Liver (tissue), 9 donors: Measurements from ENCODE around the gene MPZ. TPM values are rescaled to one million over a fixed set of nuclear protein-coding genes. Genes with fewer than 3 reads are reported as not detected.

Experiments used
- DNase-seq: peaks from one replicate; pipeline ENCODE4 v3.0.0-alpha.2; 2017; ENCODE audit warnings: low spot score
- H3K27ac ChIP-seq, 2 donors: one replicate each; pipeline ENCODE4 v1.7.0; 2013; ENCODE audit warnings: inconsistent platforms in 2 of 2, low read length in 2 of 2, control low read depth in 1 of 2, low read depth in 1 of 2, mild to moderate bottlenecking in 1 of 2
- H3K27me3 ChIP-seq, 4 donors: one replicate each; pipeline versions ENCODE4 v1.6.1 to v1.7.0; 2013; ENCODE audit warnings: low read length in 3 of 4, inconsistent platforms in 1 of 4, mild to moderate bottlenecking in 1 of 4, moderate library complexity in 1 of 4; ENCODE audit not compliant: control insufficient read depth in 4 of 4, insufficient read depth in 4 of 4
- H3K36me3 ChIP-seq, 4 donors: one replicate each; pipeline versions ENCODE4 v1.6.1 to v1.7.0; 2013; ENCODE audit warnings: low read length in 3 of 4, mild to moderate bottlenecking in 3 of 4, low read depth in 1 of 4, moderate library complexity in 1 of 4; ENCODE audit not compliant: control insufficient read depth in 4 of 4, insufficient read depth in 3 of 4
- H3K4me1 ChIP-seq, 4 donors: one replicate each; pipeline versions ENCODE4 v1.6.1 to v1.7.0; 2013; ENCODE audit warnings: low read length in 3 of 4, mild to moderate bottlenecking in 3 of 4, moderate library complexity in 1 of 4; ENCODE audit not compliant: control insufficient read depth in 4 of 4, insufficient read depth in 4 of 4
- H3K4me3 ChIP-seq, 3 donors: one replicate each; pipeline versions ENCODE4 v1.6.1 to v1.7.0; 2013; ENCODE audit warnings: low read length in 3 of 3, control low read depth in 1 of 3, low read depth in 1 of 3, mild to moderate bottlenecking in 1 of 3
- H3K9ac ChIP-seq, 2 donors: one replicate each; pipeline ENCODE4 v1.7.0; 2013; ENCODE audit warnings: low read length in 2 of 2, mild to moderate bottlenecking in 2 of 2, moderate library complexity in 2 of 2, control low read depth in 1 of 2, low read depth in 1 of 2
- H3K9me3 ChIP-seq, 4 donors: one replicate each; pipeline versions ENCODE4 v1.6.1 to v1.7.0; 2013; ENCODE audit warnings: low read length in 3 of 4; ENCODE audit not compliant: control insufficient read depth in 4 of 4
- ATF3 ChIP-seq: IDR thresholded peaks from 2 replicates; pipeline ENCODE4 v1.6.1; 2016; ENCODE audit warnings: antibody characterized with exemption
- EGR1 ChIP-seq, 2 donors: IDR thresholded peaks; 2 replicates each; pipeline ENCODE4 v1.6.1; 2016 to 2018; ENCODE audit warnings: antibody characterized with exemption in 2 of 2, low read depth in 2 of 2
- FOXA1 ChIP-seq: IDR thresholded peaks from 2 replicates; pipeline ENCODE4 v1.6.1; 2016; ENCODE audit warnings: antibody characterized with exemption
- FOXA2 ChIP-seq: IDR thresholded peaks from 2 replicates; pipeline ENCODE4 v1.6.1; 2016; ENCODE audit warnings: antibody characterized with exemption
- GABPA ChIP-seq, 2 donors: IDR thresholded peaks in 1 of 2; conservative IDR thresholded peaks in 1 of 2; 2 replicates each; pipeline ENCODE4 v1.6.1; 2016; ENCODE audit warnings: antibody characterized with exemption in 2 of 2, mild to moderate bottlenecking in 1 of 2, moderate library complexity in 1 of 2
- HNF4G ChIP-seq: IDR thresholded peaks from 2 replicates; pipeline ENCODE4 v1.6.1; 2016; ENCODE audit warnings: antibody characterized with exemption
- JUND ChIP-seq, 2 donors: IDR thresholded peaks; 2 replicates each; pipeline ENCODE4 v1.6.1; 2016; ENCODE audit warnings: antibody characterized with exemption in 2 of 2
- MAX ChIP-seq: IDR thresholded peaks from 2 replicates; pipeline ENCODE4 v1.6.1; 2016; ENCODE audit warnings: antibody characterized with exemption
- NR2F2 ChIP-seq: IDR thresholded peaks from 2 replicates; pipeline ENCODE4 v1.6.1; 2016; ENCODE audit warnings: antibody characterized with exemption
- RAD21 ChIP-seq, 2 donors: IDR thresholded peaks; 2 replicates each; pipeline ENCODE4 v1.6.1; 2016; ENCODE audit warnings: antibody characterized with exemption in 2 of 2, mild to moderate bottlenecking in 2 of 2
- RXRA ChIP-seq, 2 donors: IDR thresholded peaks; 2 replicates each; pipeline ENCODE4 v1.6.1; 2017 to 2018; ENCODE audit warnings: antibody characterized with exemption in 2 of 2, mild to moderate bottlenecking in 1 of 2
- SP1 ChIP-seq: IDR thresholded peaks from 2 replicates; pipeline ENCODE4 v1.6.1; 2018; ENCODE audit warnings: antibody characterized with exemption, mild to moderate bottlenecking
- TAF1 ChIP-seq: conservative IDR thresholded peaks from 2 replicates; pipeline ENCODE4 v1.6.1; 2016; ENCODE audit warnings: antibody characterized with exemption, mild to moderate bottlenecking
- YY1 ChIP-seq: IDR thresholded peaks from 2 replicates; pipeline ENCODE4 v1.6.1; 2016; ENCODE audit warnings: antibody characterized with exemption, mild to moderate bottlenecking
- ZBTB33 ChIP-seq: IDR thresholded peaks from 2 replicates; pipeline ENCODE4 v1.6.1; 2016; ENCODE audit warnings: antibody characterized with exemption
- WGBS: extraction: QIAGEN DNeasy Blood & Tissue Kit; methylation state at CpG from one replicate; pipeline ENCODE4 v1.1.7; 2013; 5-methylcytosine and 5-hydroxymethylcytosine counted together
- polyA plus RNA-seq, 2 donors: library from polyadenylated mRNA; stranded (reverse) in 1 of 2; unstranded in 1 of 2; fragments of 200-250 nt in 1 of 2; fragments of >200 nt in 1 of 2; fragmentation: Nextera tagmentation in 1 of 2; extraction: Ambion mirVana in 1 of 2; gene quantifications; one replicate each; pipeline versions ENCODE4 v1.2.1 to v1.2.3, GENCODE V29; 2013 to 2015
- total RNA-seq, 2 donors: library from RNA; depleted of rRNA; stranded (reverse); fragments of >200 nt; gene quantifications; one replicate each; pipeline ENCODE4 v1.2.3, GENCODE V29; 2014
- TF ChIP-seq, protein P1 (sequence below): fragments of 150-350 bp; IDR thresholded peaks from 2 replicates; pipeline ENCODE4 v1.5.1; 2017; ENCODE audit warnings: improper control_type of control experiment, low read depth, low read length; ENCODE audit not compliant: missing input control
- TF ChIP-seq, protein P2 (sequence below): IDR thresholded peaks from 2 replicates; pipeline ENCODE4 v1.6.1; 2016; ENCODE audit warnings: antibody characterized with exemption, mild to moderate bottlenecking
- donor health status: healthy.
- donor health status: healthy.
- donor health status: healthy.
- donor health status: healthy.
- donor health status: healthy.

Gene MPZ
- total and polyA plus RNA-seq, 4 donors, result 0.37 to 7.4 (median 0.99) TPM

DNA sequence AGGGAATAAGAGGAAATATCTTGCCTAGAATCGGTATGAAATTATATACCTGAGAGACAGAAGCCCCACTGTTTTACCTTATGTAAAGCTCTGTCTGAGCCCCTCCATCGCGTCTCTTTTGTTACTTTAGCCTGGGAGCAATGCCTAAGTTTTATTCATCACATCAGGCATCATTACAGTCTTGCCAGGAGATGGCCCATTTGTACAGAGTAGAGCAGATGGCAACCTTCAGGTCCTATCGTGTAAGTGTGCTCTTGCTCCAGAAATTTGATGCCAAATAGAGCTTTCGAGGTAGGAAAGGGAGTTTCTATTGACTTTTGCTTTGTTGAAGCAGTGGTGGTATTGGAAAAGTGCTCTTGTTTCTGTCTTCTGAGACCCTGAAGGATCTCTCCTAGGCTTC is 33.1 kb upstream of the MPZ start:
- Histone ChIP-seq H3K4me3 (no peak overlapping the region), H3K27me3 (no peaks in the 10 kb centered on the region), H3K9ac (no peak overlapping the region), H3K27ac (no peak overlapping the region), H3K9me3 (no peaks in the 10 kb centered on the region), H3K36me3 (peaks cover 8 to 34% (median 32%) of the 10 kb centered on the region in 4 donors), H3K4me1 (no peaks in the 10 kb centered on the region)
- no peak for DNase-seq
- TF ChIP-seq NR2F2, result no peak
- TF ChIP-seq EGR1 (IDR thresholded peaks at IDR 0.05; ENCODE audit: low read depth in 2 of 2), result no peak
- TF ChIP-seq ZBTB33, result no peak
- no peak for TF ChIP-seq FOXA1
- TF ChIP-seq, protein P1, sequence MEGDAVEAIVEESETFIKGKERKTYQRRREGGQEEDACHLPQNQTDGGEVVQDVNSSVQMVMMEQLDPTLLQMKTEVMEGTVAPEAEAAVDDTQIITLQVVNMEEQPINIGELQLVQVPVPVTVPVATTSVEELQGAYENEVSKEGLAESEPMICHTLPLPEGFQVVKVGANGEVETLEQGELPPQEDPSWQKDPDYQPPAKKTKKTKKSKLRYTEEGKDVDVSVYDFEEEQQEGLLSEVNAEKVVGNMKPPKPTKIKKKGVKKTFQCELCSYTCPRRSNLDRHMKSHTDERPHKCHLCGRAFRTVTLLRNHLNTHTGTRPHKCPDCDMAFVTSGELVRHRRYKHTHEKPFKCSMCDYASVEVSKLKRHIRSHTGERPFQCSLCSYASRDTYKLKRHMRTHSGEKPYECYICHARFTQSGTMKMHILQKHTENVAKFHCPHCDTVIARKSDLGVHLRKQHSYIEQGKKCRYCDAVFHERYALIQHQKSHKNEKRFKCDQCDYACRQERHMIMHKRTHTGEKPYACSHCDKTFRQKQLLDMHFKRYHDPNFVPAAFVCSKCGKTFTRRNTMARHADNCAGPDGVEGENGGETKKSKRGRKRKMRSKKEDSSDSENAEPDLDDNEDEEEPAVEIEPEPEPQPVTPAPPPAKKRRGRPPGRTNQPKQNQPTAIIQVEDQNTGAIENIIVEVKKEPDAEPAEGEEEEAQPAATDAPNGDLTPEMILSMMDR, result no peak
- TF ChIP-seq RAD21 (IDR thresholded peaks at IDR 0.05), result no peak
- no peak for TF ChIP-seq TAF1
- TF ChIP-seq SP1, result no peak
- TF ChIP-seq JUND (IDR thresholded peaks at IDR 0.05), result no peak
- TF ChIP-seq GABPA (IDR thresholded peaks at IDR 0.05 in 1 of 2, conservative IDR thresholded peaks at IDR 0.05 in 1 of 2), result no peak
- no peak for TF ChIP-seq ATF3
- TF ChIP-seq RXRA (IDR thresholded peaks at IDR 0.05), result no peak
- no peak for TF ChIP-seq YY1
- no peak for TF ChIP-seq HNF4G
- no peak for TF ChIP-seq FOXA2
- TF ChIP-seq MAX, result no peak
- TF ChIP-seq, protein P2, sequence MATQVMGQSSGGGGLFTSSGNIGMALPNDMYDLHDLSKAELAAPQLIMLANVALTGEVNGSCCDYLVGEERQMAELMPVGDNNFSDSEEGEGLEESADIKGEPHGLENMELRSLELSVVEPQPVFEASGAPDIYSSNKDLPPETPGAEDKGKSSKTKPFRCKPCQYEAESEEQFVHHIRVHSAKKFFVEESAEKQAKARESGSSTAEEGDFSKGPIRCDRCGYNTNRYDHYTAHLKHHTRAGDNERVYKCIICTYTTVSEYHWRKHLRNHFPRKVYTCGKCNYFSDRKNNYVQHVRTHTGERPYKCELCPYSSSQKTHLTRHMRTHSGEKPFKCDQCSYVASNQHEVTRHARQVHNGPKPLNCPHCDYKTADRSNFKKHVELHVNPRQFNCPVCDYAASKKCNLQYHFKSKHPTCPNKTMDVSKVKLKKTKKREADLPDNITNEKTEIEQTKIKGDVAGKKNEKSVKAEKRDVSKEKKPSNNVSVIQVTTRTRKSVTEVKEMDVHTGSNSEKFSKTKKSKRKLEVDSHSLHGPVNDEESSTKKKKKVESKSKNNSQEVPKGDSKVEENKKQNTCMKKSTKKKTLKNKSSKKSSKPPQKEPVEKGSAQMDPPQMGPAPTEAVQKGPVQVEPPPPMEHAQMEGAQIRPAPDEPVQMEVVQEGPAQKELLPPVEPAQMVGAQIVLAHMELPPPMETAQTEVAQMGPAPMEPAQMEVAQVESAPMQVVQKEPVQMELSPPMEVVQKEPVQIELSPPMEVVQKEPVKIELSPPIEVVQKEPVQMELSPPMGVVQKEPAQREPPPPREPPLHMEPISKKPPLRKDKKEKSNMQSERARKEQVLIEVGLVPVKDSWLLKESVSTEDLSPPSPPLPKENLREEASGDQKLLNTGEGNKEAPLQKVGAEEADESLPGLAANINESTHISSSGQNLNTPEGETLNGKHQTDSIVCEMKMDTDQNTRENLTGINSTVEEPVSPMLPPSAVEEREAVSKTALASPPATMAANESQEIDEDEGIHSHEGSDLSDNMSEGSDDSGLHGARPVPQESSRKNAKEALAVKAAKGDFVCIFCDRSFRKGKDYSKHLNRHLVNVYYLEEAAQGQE, result no peak
- 95% methylated on average over 5 of the region's 5 CpGs for WGBS

- H3K9me3 ChIP-seq, result no peaks in the 10 kb centered on the region
- peaks cover 8 to 38% (median 33%) of the 10 kb centered on the region in 4 donors for H3K36me3 ChIP-seq
- WGBS, result 97% methylated on average over 2 of the region's 2 CpGs
- no peaks in the 10 kb centered on the region for H3K27me3 ChIP-seq
- no peak overlapping the region for H3K4me3 ChIP-seq
- no peak for DNase-seq
- H3K4me1 ChIP-seq, result no peaks in the 10 kb centered on the region
- H3K27ac ChIP-seq, result no peak overlapping the region
- H3K9ac ChIP-seq, result no peak overlapping the region
- TF ChIP-seq, protein P2, result no peak
- TF ChIP-seq RXRA (IDR thresholded peaks at IDR 0.05), result no peak
- no peak for TF ChIP-seq ZBTB33
- no peak for TF ChIP-seq YY1
- no peak for TF ChIP-seq ATF3
- no peak for TF ChIP-seq SP1
- no peak for TF ChIP-seq GABPA (IDR thresholded peaks at IDR 0.05 in 1 of 2, conservative IDR thresholded peaks at IDR 0.05 in 1 of 2)
- no peak for TF ChIP-seq FOXA1
- TF ChIP-seq FOXA2, result no peak
- TF ChIP-seq HNF4G, result no peak
Observed at GRCh38 chr1:161342177-161342576, 32.4 kb upstream of the MPZ start.
